Measurements from ENCODE around the gene DRG2. TPM values are rescaled to one million over a fixed set of nuclear protein-coding genes. Genes with fewer than 3 reads are reported as not detected.

The DRG2 gene
- total and polyA plus RNA-seq, 9 of the 15 experiments (the other 6 are each of a cell fraction or from before 2014, with no cell fraction given), result 6.6 to 36.7 (median 26.1) TPM

DNA sequence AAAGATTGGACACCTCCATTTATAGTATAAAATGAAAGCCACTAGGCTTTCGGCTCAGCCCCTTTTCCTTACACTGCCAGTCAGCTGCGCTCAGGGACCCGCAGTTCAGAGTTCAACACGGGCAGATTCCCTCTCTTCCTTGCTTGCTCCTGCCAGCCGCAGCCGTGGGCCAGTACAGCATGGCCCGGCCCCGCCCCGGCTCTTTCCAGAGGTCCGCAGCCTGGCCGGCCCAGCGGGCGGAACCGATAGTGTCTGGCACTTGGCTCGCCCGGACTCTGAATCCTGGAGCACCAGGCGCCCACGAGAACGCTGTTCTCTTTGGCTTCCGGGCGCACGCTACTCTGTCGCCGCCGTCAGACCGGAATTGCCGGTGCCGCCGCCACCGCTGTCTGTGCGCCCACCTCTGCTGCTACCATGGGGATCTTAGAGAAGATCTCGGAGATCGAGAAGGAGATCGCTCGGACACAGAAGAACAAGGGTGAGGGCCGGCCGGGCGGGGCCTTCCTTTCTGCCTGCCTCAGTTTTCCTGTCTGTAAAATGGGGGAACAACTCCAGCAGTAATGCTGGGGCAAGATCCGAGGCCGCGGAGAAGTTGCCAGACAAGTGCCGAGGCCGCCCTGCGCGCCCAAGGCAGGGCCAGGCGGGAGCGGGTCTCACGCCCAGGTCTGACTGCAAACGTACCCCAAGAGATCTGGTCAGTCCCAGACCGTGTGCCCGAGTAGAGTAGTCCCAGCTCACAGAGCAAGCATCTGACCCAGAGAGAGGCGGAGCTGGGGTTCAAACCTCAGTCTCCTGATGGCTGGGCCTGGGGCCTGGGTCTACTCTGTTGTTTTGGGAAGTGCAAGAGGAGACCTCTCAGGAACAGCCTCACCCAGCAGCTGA, at the start of gene DRG2 (continued):
- TF ChIP-seq, protein P1, sequence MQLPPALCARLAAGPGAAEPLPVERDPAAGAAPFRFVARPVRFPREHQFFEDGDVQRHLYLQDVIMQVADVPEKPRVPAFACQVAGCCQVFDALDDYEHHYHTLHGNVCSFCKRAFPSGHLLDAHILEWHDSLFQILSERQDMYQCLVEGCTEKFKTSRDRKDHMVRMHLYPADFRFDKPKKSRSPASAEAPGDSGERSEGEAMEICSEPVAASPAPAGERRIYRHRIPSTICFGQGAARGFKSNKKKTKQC (CRISPR knock-in tag; IDR thresholded peaks at IDR 0.05), result peak; percentile 22; the same call in 1 of the 2 replicates
- TF ChIP-seq GATAD2B (IDR thresholded peaks at IDR 0.05; ENCODE audit: borderline replicate concordance), result peak; percentile 81; the same call in 1 of the 2 replicates
- TF ChIP-seq, protein P2, sequence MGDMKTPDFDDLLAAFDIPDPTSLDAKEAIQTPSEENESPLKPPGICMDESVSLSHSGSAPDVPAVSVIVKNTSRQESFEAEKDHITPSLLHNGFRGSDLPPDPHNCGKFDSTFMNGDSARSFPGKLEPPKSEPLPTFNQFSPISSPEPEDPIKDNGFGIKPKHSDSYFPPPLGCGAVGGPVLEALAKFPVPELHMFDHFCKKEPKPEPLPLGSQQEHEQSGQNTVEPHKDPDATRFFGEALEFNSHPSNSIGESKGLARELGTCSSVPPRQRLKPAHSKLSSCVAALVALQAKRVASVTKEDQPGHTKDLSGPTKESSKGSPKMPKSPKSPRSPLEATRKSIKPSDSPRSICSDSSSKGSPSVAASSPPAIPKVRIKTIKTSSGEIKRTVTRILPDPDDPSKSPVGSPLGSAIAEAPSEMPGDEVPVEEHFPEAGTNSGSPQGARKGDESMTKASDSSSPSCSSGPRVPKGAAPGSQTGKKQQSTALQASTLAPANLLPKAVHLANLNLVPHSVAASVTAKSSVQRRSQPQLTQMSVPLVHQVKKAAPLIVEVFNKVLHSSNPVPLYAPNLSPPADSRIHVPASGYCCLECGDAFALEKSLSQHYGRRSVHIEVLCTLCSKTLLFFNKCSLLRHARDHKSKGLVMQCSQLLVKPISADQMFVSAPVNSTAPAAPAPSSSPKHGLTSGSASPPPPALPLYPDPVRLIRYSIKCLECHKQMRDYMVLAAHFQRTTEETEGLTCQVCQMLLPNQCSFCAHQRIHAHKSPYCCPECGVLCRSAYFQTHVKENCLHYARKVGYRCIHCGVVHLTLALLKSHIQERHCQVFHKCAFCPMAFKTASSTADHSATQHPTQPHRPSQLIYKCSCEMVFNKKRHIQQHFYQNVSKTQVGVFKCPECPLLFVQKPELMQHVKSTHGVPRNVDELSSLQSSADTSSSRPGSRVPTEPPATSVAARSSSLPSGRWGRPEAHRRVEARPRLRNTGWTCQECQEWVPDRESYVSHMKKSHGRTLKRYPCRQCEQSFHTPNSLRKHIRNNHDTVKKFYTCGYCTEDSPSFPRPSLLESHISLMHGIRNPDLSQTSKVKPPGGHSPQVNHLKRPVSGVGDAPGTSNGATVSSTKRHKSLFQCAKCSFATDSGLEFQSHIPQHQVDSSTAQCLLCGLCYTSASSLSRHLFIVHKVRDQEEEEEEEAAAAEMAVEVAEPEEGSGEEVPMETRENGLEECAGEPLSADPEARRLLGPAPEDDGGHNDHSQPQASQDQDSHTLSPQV (IDR thresholded peaks at IDR 0.05), result peak; percentile 69; the same call in 1 of the 2 replicates
- TF ChIP-seq DMBX1 (CRISPR knock-in tag; IDR thresholded peaks at IDR 0.05; ENCODE audit: borderline replicate concordance), result peak; percentile 51; the same call in 1 of the 2 replicates
- no peak for TF ChIP-seq SMARCB1 (IDR thresholded peaks at IDR 0.05; ENCODE audit: insufficient read length, low read depth)
- TF ChIP-seq TRIM28 (IDR thresholded peaks at IDR 0.05), result peak; percentile 34; the same call in 1 of the 2 replicates
- TF ChIP-seq CSDE1 (IDR thresholded peaks at IDR 0.05), result no peak
- TF ChIP-seq ZZZ3 (IDR thresholded peaks at IDR 0.05), result no peak
- peak; percentile 69; the same call in 1 of the 2 replicates for TF ChIP-seq NFRKB (IDR thresholded peaks at IDR 0.05; ENCODE audit: low read depth)
- peak; percentile 72 for TF ChIP-seq POLR2AphosphoS5 (IDR thresholded peaks at IDR 0.05; ENCODE audit: control insufficient read depth, insufficient read depth, low read depth, low read length)
- TF ChIP-seq JUND (IDR thresholded peaks at IDR 0.05; ENCODE audit: borderline replicate concordance, low read depth, low read length), result peak; percentile 74
- TF ChIP-seq JUND (tag; IDR thresholded peaks at IDR 0.05; ENCODE audit: borderline replicate concordance, low read depth, low read length), result peak; percentile 33; the same call in 1 of the 3 replicates
- TF ChIP-seq E2F8 (IDR thresholded peaks at IDR 0.05; ENCODE audit: low read depth, partially characterized antibody), result peak; percentile 77
- peak; percentile 98 for TF ChIP-seq GABPB1 (CRISPR knock-in tag; IDR thresholded peaks at IDR 0.05)
- peak; percentile 83; the same call in 1 of the 2 replicates for TF ChIP-seq PREB (CRISPR knock-in tag; IDR thresholded peaks at IDR 0.05)
- TF ChIP-seq SREBF1 (IDR thresholded peaks at IDR 0.05; ENCODE audit: borderline replicate concordance, low read depth, low read length), result no peak
- peak; percentile 77 for TF ChIP-seq DIDO1 (tag; IDR thresholded peaks at IDR 0.05; ENCODE audit: low read depth)
- TF ChIP-seq ZNF77 (CRISPR knock-in tag; IDR thresholded peaks at IDR 0.05), result no peak
- TF ChIP-seq ZNF282 (CRISPR knock-in tag; IDR thresholded peaks at IDR 0.05), result no peak; the same call in 1 of the 2 replicates
